Mammary epithelial cell (primary cell): ENCODE measurements around the gene EIF4EBP3.

Source experiments
- CTCF ChIP-seq, 2 donors: IDR thresholded peaks in 1 of 2; conservative IDR thresholded peaks in 1 of 2; 2 replicates each; pipeline ENCODE4 v1.5.1; 2011 to 2012; ENCODE audit warnings: inconsistent platforms in 2 of 2, low read length in 2 of 2, mild to moderate bottlenecking in 2 of 2, control low read depth in 1 of 2, low read depth in 1 of 2; ENCODE audit not compliant: insufficient read depth in 1 of 2; ENCODE audit errors: extremely low read depth in 1 of 2
- EZH2 ChIP-seq: IDR thresholded peaks from 2 replicates; pipeline ENCODE4 v1.6.1; 2012; ENCODE audit warnings: low read length, inconsistent platforms, borderline replicate concordance

- TF ChIP-seq CTCF (conservative IDR thresholded peaks at IDR 0.05 in 1 of 2, IDR thresholded peaks at IDR 0.05 in 1 of 2; ENCODE audit: extremely low read depth in 1 of 2, insufficient read depth in 1 of 2, low read depth in 1 of 2, low read length in 2 of 2) (no peak), EZH2 (no peak)
Measured at GRCh38 chr5:140591747-140592372, 44.4 kb downstream of the EIF4EBP3 start.
